GM18867 (cell line): ENCODE data around the gene GGTLC2.
A peak's percentile ranks its signal among the peaks of the same experiment; 100 is the strongest.

ENCODE experiments used
- ATAC-seq: cut with Tn5 transposase; IDR thresholded peaks from one replicate; pipeline ENCODE4 v1.9.1; 2021; ENCODE audit warnings: mild to moderate bottlenecking, moderate library complexity; ENCODE audit not compliant: unreplicated experiment

Gene GGTLC2

DNA sequence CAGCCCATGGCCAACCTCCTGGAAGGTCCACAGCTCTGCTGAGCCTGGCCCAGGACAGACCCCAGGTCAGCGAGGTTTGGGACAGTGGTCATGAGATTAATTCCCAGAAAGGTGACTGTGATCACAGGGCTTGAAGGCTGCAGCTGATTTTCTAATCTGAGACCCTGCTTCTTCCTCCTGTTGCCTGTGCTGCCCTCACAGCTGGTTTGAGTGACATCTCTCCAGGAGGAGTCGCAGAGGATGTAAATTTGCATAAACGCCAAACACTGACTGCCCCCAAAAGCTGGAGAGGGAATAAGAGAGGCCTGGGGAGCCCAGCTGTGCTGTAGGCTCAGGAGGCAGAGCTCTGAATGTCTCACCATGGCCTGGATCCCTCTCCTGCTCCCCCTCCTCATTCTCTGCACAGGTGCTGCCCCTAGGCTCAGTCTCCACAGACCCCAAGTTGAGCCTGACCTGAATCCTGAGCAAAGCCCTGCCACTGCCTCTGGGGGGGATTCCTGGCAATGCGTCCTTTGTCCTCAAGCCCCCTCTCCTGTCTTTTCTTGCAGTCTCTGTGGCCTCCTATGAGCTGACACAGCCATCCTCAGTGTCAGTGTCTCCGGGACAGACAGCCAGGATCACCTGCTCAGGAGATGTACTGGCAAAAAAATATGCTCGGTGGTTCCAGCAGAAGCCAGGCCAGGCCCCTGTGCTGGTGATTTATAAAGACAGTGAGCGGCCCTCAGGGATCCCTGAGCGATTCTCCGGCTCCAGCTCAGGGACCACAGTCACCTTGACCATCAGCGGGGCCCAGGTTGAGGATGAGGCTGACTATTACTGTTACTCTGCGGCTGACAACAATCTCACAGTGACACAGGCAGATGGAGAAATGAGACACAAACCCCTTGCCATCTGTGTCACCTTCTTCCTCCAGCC is 23.8 kb downstream of the GGTLC2 start:
- no peak for ATAC-seq

GRCh38 chr22:22669093-22669492 is 24.7 kb downstream of the GGTLC2 start:
- ATAC-seq = no peak

GRCh38 chr22:22670076-22670795 is 25.8 kb downstream of the GGTLC2 start:
- no peak for ATAC-seq

- ATAC-seq = no peak
Observed at GRCh38 chr22:22671506-22671905, 27.1 kb downstream of the GGTLC2 start.

DNA sequence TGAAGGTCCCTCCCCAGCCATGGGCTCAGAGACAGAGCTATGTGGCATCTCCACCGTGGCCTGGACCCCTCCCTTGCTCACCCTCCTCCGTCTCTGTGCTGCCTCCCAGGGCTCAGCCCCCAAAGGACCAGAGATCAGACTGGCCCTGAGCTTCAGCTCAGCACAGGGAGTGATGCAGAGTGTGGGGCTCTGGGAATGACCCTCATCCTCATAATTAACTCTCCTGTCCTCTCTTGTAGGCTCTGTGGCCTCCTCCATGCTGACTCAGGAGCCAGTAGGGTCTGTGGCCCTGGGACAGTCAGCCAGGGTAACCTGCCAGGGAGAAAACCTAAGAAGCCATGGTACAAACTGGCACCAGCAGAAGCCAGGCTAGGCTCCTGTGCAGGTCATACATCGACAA is 28.7 kb downstream of the GGTLC2 start:
- no peak for ATAC-seq

- no peak for ATAC-seq
Observed at GRCh38 chr22:22673628-22674027, 29.2 kb downstream of the GGTLC2 start.

DNA sequence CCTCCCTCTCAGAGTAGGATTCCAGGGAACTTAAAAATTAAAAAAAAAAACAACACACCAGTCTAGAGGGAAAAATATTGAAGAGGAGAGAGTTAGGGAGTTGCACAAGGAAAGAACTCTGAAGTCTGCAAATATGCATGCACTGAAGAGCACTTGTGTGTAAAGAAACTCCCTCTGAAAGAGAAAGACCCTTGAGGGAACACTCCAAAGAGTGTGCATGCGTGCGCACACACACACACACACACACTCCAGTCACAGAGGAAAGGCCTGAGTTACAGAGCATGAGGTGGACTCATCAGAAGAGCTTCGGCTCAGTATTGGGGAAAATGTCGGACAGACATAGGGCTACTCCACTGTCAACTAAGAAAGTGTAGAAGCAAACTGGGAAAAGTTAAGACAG is 30.1 kb downstream of the GGTLC2 start:
- ATAC-seq = no peak

GRCh38 chr22:22678970-22679369 is 34.6 kb downstream of the GGTLC2 start:
- ATAC-seq = no peak

DNA sequence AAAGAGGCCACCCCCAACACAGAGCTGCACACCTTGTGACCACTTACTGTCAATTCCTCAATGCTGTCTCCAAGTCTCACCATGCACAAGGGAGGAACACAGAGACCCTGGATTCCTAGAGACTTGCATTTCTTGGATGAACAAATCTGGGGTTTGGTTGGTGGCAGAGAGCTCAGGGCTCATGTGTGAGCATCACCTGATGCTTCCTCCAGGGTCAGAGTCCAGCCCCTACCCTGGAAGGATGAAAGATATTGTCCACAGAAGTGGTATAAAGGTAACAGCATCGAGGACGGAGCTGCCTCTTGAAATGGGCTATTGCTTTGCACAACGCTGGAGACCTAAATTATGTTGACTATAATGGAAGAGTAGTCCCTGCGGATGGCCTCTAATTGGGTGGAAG is 36.0 kb downstream of the GGTLC2 start:
- ATAC-seq = no peak

- no peak for ATAC-seq
Observed at GRCh38 chr22:22681221-22681739, 36.9 kb downstream of the GGTLC2 start.

DNA sequence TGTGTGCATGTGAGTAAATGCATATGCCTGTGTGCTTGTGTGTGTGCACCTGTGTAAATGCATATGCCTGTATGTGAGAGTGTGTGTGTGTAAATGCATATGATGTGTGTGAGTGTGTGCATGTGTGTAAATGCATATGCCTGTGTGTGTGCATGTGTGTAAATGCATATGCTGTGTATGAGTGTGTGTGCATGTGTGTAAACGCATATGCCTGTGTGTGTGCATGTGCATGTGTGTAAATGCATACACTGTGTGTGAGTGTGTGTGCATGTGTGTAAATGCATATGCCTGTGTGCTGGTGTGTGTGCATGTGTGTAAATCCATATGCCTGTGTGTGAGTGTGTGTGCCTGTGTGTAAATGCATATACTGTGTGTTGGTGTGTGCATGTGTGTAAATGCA is 37.8 kb downstream of the GGTLC2 start:
- ATAC-seq = no peak

- no peak for ATAC-seq
Observed at GRCh38 chr22:22682807-22683667, 38.6 kb downstream of the GGTLC2 start.

DNA sequence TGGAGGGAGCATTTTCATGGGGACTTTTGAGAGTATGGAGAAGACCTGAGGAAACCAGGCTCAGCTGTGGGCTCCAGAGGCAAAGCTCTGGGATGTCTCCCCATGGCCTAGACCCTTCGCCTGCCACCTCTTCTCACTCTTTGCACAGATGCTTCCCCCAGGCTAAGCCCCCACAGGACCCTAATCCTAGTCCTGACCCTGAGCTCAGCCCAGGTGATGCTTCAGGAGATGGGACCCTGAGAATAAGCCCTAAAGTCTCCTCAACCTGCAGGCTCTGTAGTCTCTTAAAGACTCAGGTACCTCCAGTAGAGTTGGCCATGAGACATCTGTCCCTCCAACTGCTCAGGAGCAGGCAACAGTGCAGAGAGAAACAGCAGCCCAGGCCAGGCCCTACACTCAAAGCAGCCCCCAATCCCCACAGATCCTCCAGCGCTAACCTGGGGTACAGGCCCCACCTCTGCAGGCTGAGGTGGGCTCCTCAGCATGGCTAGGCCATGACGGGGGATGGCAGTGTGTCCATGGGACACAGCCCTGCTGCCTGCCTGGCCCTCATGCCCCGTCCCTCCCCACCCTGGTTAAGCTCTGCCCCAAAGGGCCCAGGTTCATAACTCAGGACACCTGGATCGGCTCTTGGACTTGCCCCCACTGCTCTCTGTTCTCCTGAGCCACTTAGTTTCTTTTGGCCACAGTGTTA is 39.4 kb downstream of the GGTLC2 start:
- ATAC-seq = no peak

- no peak for ATAC-seq
Observed at GRCh38 chr22:22684580-22685561, 40.5 kb downstream of the GGTLC2 start.

DNA sequence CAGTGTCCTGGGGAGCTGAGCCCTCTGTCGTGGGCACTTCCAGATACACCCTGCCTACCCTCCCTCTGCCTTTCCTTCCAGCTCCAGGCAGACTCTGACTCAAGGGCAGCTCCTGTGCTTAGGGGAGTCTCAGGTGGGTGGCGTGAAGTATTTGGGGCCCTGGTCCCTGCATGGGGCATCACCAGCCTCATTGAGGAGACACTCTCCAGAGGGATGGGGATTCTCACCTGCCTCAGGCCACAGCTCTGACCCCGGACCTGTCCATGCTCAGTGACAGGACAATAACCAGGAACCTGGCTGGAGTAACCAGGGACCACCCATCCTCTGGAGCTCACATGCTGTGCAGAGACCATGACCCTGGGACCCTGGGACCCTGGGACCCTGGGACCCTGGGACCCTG is 41.2 kb downstream of the GGTLC2 start:
- no peak for ATAC-seq

GRCh38 chr22:22686202-22687115 is 42.0 kb downstream of the GGTLC2 start:
- ATAC-seq = peak; percentile 53

GRCh38 chr22:22687638-22688500 is 43.5 kb downstream of the GGTLC2 start:
- no peak for ATAC-seq
